Motor neuron (in vitro differentiated cells): ENCODE results near the gene MPIG6B. TPM values are rescaled to one million over a fixed set of nuclear protein-coding genes. Genes with fewer than 3 reads are reported as not detected.
A peak's percentile ranks its signal among the peaks of the same experiment; 100 is the strongest.

ENCODE experiments used
- ATAC-seq, 8 experiments: fragments of 200-7000 bp; cut with Tn5 transposase; replicated peaks in 6 of 8; 2 replicates each; pipeline ENCODE4 v1.8.0; 2021; ENCODE audit warnings: mild to moderate bottlenecking in 8 of 8, moderate library complexity in 8 of 8
- H3K27ac ChIP-seq, 2 donors: fragments of 250-450 bp; sonication (Bioruptor Pico); 2 replicates each; pipeline ENCODE4 v1.9.0; 2021; ENCODE audit warnings: antibody characterized with exemption in 2 of 2, mild to moderate bottlenecking in 2 of 2, moderate library complexity in 1 of 2
- H3K4me1 ChIP-seq, 2 donors: fragments of 250-450 bp; sonication (Bioruptor Pico); replicated peaks in 1 of 2; 2 replicates each; pipeline ENCODE4 v1.6.1; 2021; ENCODE audit warnings: antibody characterized with exemption in 2 of 2, mild to moderate bottlenecking in 2 of 2, moderate library complexity in 1 of 2
- H3K4me3 ChIP-seq, 5 donors: fragments of 250-450 bp; sonication (Bioruptor Pico); 2 replicates each; pipeline ENCODE4 v1.9.0; 2021; ENCODE audit warnings: antibody characterized with exemption in 5 of 5, mild to moderate bottlenecking in 5 of 5, moderate library complexity in 4 of 5
- WGBS, 10 experiments: fragments of 450-650 bp; shearing (Covaris generic); methylation state at CpG; one replicate each; pipeline ENCODE4 v1.0.0; 2022; 5-methylcytosine and 5-hydroxymethylcytosine counted together
- in situ Hi-C, 9 experiments: fragments of 400-800 bp; cut with MboI; loops; one replicate each; pipeline ENCODE4 v1.15.0; 2021; ENCODE audit warnings: low sequenced_read_pairs in 9 of 9, low pct_unique_long_range_greater_than_20kb in 2 of 9; ENCODE audit not compliant: unreplicated experiment in 9 of 9
- total RNA-seq, 8 experiments: library from RNA; unstranded; fragments of 300-600 nt; gene quantifications; 2 replicates each; pipeline versions ENCODE4 v1.2.3 to v1.2.4, GENCODE V29; 2022

MPIG6B gene
- total RNA-seq, 8 experiments from 2014 or later: 0.18 to 1.8 (median 0.58) TPM

DNA sequence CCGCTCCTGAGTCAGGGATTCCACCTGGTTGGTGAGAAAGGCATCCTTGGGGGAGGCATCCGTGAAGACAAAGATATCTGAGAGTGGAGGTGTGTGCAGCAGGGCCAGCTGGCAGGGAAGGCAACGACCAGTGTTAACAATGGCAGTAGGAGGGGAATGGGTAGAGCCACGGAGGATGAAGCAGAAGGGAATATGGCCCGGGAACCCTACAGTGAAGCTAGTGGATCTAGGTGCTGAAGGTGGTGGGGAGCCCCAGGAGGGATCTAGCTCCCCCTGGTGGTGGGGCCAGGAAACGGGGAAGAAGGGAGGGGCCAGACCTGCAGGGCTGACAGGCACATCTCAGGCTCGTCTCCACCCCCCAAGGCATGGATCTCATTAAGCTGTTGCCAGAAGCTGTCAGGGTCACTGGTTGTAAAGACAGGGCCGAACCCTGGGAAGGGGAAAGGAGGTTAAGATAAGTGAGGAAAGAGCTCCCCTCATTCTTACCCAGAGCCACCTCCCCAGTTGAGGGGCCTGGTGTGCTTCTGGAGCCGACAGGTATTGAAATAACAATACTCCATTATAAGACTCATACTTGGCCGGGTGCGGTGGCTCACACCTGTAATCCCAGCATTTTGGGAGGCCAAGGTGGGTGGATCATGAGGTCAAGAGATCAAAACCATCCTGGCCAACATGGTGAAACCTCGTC lies 46.7 kb downstream of the MPIG6B start:
- H3K4me1 ChIP-seq: peaks cover 4 to 10% of the 10 kb centered on the region in 2 donors
- no peak overlapping the region for H3K27ac ChIP-seq
- ATAC-seq: peak in 3 of 8 experiments; percentile 48 to 64 (median 61)
- in situ Hi-C loops: no loop called here
- 57 to 100% (median 80%) methylated on average over 1 to 6 of the region's 12 CpGs; no CpG with 5 or more reads in 1 of the 10 experiments for WGBS, 10 experiments
- H3K4me3 ChIP-seq: no peak overlapping the region

- no peak overlapping the region for H3K27ac ChIP-seq
- ATAC-seq: no peak
- in situ Hi-C loops: no loop called here
- peaks cover 4 to 9% of the 10 kb centered on the region in 2 donors for H3K4me1 ChIP-seq
- no peak overlapping the region for H3K4me3 ChIP-seq
- 57 to 100% (median 83%) methylated on average over 1 to 2 of the region's 2 CpGs; no CpG with 5 or more reads in 2 of the 10 experiments for WGBS, 10 experiments
Measured at GRCh38 chr6:31770860-31771259, 47.7 kb downstream of the MPIG6B start.

- in situ Hi-C loops: no loop called here
- Histone ChIP-seq H3K4me1 (peaks cover 5 to 7% of the 10 kb centered on the region in 2 donors), H3K4me3 (no peak overlapping the region), H3K27ac (no peak overlapping the region)
- no peak for ATAC-seq
- 33 to 90% (median 65%) methylated on average over 1 to 4 of the region's 4 CpGs; no CpG with 5 or more reads in 4 of the 10 experiments for WGBS, 10 experiments
Measured at GRCh38 chr6:31771992-31772358, 48.8 kb downstream of the MPIG6B start.

- peak in 3 of 8 experiments; percentile 5 to 23 (median 12) for ATAC-seq
- Histone ChIP-seq H3K4me3 (no peak overlapping the region), H3K4me1 (peaks cover 13 to 17% of the 10 kb centered on the region in 2 donors), H3K27ac (no peak overlapping the region)
- in situ Hi-C loops: no loop called here
- 20 to 33% (median 20%) methylated on average over 1 to 3 of the region's 4 CpGs; no CpG with 5 or more reads in 7 of the 10 experiments for WGBS, 10 experiments
Measured at GRCh38 chr6:31775184-31775583, 52.0 kb downstream of the MPIG6B start.

DNA sequence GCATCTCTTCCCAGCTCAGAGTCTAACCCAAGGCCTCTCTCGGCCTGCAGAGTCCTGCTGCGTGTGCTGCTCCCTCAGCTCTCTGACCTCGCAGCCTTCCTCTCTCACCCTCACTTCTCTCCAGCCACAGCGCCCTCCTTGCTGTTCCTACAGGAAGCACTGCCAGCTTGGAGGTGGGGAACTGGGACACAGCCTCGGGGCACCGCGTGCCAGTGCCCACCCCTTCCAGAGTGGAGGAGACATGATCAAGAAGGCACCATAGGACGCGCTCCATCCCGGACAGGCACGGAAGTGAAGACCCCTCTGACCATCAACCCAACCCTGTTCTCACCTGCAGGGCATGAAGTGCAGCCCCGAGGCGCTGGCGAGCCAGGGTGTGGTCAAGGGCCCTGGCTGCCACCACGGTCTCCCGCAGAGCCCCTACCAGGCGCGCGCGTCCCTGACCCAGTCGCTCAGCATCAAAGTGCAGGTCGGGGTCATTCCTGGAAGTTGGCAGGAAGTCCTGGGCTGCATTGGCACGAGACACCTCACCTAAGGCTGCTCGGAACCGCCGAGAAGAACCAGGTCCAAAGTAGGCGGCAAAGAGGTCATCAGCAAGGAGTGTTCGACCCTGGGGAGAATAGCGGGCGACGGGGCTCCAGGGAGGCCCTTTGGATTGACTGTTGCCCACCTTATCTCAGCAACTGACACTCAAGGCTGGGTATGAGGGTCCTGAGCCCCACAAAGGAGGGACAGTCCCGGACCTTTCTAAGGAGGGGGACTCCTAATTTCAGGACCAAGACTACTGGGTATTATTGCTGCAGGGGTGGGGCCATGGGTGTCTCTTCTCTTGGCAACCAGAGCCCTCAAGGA lies 52.7 kb downstream of the MPIG6B start:
- 20 to 100% (median 90%) methylated on average over 1 to 9 of the region's 32 CpGs; no CpG with 5 or more reads in 5 of the 10 experiments for WGBS, 10 experiments
- peak in 1 of 8 experiments; percentile 2 for ATAC-seq
- in situ Hi-C loops: no loop called here
- Histone ChIP-seq H3K4me3 (no peak overlapping the region), H3K27ac (peak overlapping the region in 1 of 2 donors; percentile 25), H3K4me1 (peaks cover 13 to 17% of the 10 kb centered on the region in 2 donors)

Other genes with a start within 250 kb of the MPIG6B start
- 1 to 10 TPM in 5 of 8 experiments, under 1 TPM in 2, not detected in 1; 0.49 to 4.2 (median 1.9) TPM for gene MICB, start 225.2 kb upstream of the MPIG6B start, total RNA-seq
- gene MCCD1, start 194.4 kb upstream of the MPIG6B start, total RNA-seq: 1 to 10 TPM in 2 of 8 experiments, under 1 TPM in 5, not detected in 1; 0.38 to 1.9 (median 0.75) TPM
- 100 to 1,000 TPM; 238 to 564 (median 386) TPM for gene DDX39B, start 181.4 kb upstream of the MPIG6B start, total RNA-seq
- gene ATP6V1G2, start 176.8 kb upstream of the MPIG6B start, total RNA-seq: 100 to 1,000 TPM in 2 of 8 experiments, 10 to 100 TPM in 3, 1 to 10 TPM in 2, under 1 TPM in 1; 0.25 to 110 (median 48.1) TPM
- gene NFKBIL1, start 175.8 kb upstream of the MPIG6B start, total RNA-seq: 10 to 100 TPM; 24.2 to 44.5 (median 31.6) TPM
- gene LTA, start 151.1 kb upstream of the MPIG6B start, total RNA-seq: under 1 TPM in 6 of 8 experiments, not detected in 2; 0.11 to 0.76 (median 0.41) TPM
- 1 to 10 TPM in 1 of 8 experiments, under 1 TPM in 3, not detected in 4; 0.17 to 3.9 (median 0.68) TPM for gene TNF, start 147.8 kb upstream of the MPIG6B start, total RNA-seq
- 1 to 10 TPM in 2 of 8 experiments, under 1 TPM in 5, not detected in 1; 0.18 to 1.9 (median 0.81) TPM for gene LTB, start 140.9 kb upstream of the MPIG6B start, total RNA-seq
- 1 to 10 TPM in 2 of 8 experiments, under 1 TPM in 5, not detected in 1; 0.21 to 2.6 (median 0.63) TPM for gene LST1, start 137.1 kb upstream of the MPIG6B start, total RNA-seq
- gene NCR3, start 130.4 kb upstream of the MPIG6B start, total RNA-seq: under 1 TPM in 3 of 8 experiments, not detected in 5; 0.29 to 0.71 (median 0.31) TPM
- gene AIF1, start 108.1 kb upstream of the MPIG6B start, total RNA-seq: 1 to 10 TPM in 5 of 8 experiments, not detected in 3; 1.1 to 3.1 (median 2.0) TPM
- 100 to 1,000 TPM in 4 of 8 experiments, 10 to 100 TPM in 4; 53.2 to 259 (median 92.0) TPM for gene PRRC2A, start 102.7 kb upstream of the MPIG6B start, total RNA-seq
- 100 to 1,000 TPM; 159 to 322 (median 247) TPM for gene BAG6, start 70.7 kb upstream of the MPIG6B start, total RNA-seq
- gene APOM, start 67.5 kb upstream of the MPIG6B start, total RNA-seq: 1 to 10 TPM; 2.3 to 6.8 (median 5.3) TPM
- gene C6orf47, start 62.6 kb upstream of the MPIG6B start, total RNA-seq: 10 to 100 TPM; 10.8 to 24.6 (median 15.5) TPM
- gene GPANK1, start 58.4 kb upstream of the MPIG6B start, total RNA-seq: 10 to 100 TPM; 15.2 to 27.2 (median 22.0) TPM
- 100 to 1,000 TPM; 112 to 225 (median 167) TPM for gene CSNK2B, start 57.3 kb upstream of the MPIG6B start, total RNA-seq
- gene LY6G5B, start 53.4 kb upstream of the MPIG6B start, total RNA-seq: 10 to 100 TPM in 2 of 8 experiments, 1 to 10 TPM in 6; 3.0 to 20.9 (median 6.3) TPM
- 1 to 10 TPM; 1.3 to 7.1 (median 2.8) TPM for gene LY6G5C, start 42.3 kb upstream of the MPIG6B start, total RNA-seq
- gene ABHD16A, start 20.0 kb upstream of the MPIG6B start, total RNA-seq: 10 to 100 TPM; 43.8 to 69.0 (median 52.5) TPM
- gene LY6G6F, start 16.5 kb upstream of the MPIG6B start, total RNA-seq: not detected
- not detected for gene LY6G6D, start 8.0 kb upstream of the MPIG6B start, total RNA-seq
- 1 to 10 TPM in 1 of 8 experiments, under 1 TPM in 4, not detected in 3; 0.16 to 1.6 (median 0.41) TPM for gene LY6G6C, start 1.6 kb upstream of the MPIG6B start, total RNA-seq
- gene DDAH2, start 5.9 kb downstream of the MPIG6B start, total RNA-seq: 100 to 1,000 TPM in 5 of 8 experiments, 10 to 100 TPM in 3; 15.5 to 168 (median 120) TPM
- 100 to 1,000 TPM in 5 of 8 experiments, 10 to 100 TPM in 3; 73.5 to 627 (median 176) TPM for gene CLIC1, start 13.2 kb downstream of the MPIG6B start, total RNA-seq
- gene MSH5, start 16.6 kb downstream of the MPIG6B start, total RNA-seq: 10 to 100 TPM in 5 of 8 experiments, 1 to 10 TPM in 3; 3.8 to 65.3 (median 11.3) TPM
- 1 to 10 TPM in 7 of 8 experiments, under 1 TPM in 1; 0.87 to 8.0 (median 2.7) TPM for gene SAPCD1, start 39.3 kb downstream of the MPIG6B start, total RNA-seq
- gene VWA7, start 54.0 kb downstream of the MPIG6B start, total RNA-seq: 1 to 10 TPM in 6 of 8 experiments, under 1 TPM in 2; 0.63 to 2.9 (median 1.4) TPM
- gene VARS1, start 72.4 kb downstream of the MPIG6B start, total RNA-seq: 100 to 1,000 TPM in 2 of 8 experiments, 10 to 100 TPM in 6; 26.4 to 135 (median 52.7) TPM
- gene LSM2, start 83.6 kb downstream of the MPIG6B start, total RNA-seq: 10 to 100 TPM; 34.8 to 79.8 (median 47.1) TPM
- gene HSPA1L, start 91.9 kb downstream of the MPIG6B start, total RNA-seq: 1 to 10 TPM; 1.0 to 4.3 (median 3.1) TPM
- gene HSPA1A, start 92.2 kb downstream of the MPIG6B start, total RNA-seq: 100 to 1,000 TPM in 2 of 8 experiments, 10 to 100 TPM in 6; 29.3 to 514 (median 92.4) TPM
- 100 to 1,000 TPM in 6 of 8 experiments, 10 to 100 TPM in 2; 68.6 to 489 (median 130) TPM for gene HSPA1B, start 104.4 kb downstream of the MPIG6B start, total RNA-seq
- 100 to 1,000 TPM in 1 of 8 experiments, 10 to 100 TPM in 7; 22.8 to 106 (median 36.2) TPM for gene NEU1, start 139.4 kb downstream of the MPIG6B start, total RNA-seq
- gene SLC44A4, start 155.6 kb downstream of the MPIG6B start, total RNA-seq: 1 to 10 TPM in 2 of 8 experiments, under 1 TPM in 5, not detected in 1; 0.07 to 1.0 (median 0.41) TPM
- gene EHMT2, start 174.3 kb downstream of the MPIG6B start, total RNA-seq: 100 to 1,000 TPM in 1 of 8 experiments, 10 to 100 TPM in 7; 19.9 to 112 (median 60.3) TPM
- gene ZBTB12, start 178.7 kb downstream of the MPIG6B start, total RNA-seq: 10 to 100 TPM in 6 of 8 experiments, 1 to 10 TPM in 2; 1.9 to 34.9 (median 15.9) TPM
- 10 to 100 TPM in 1 of 8 experiments, 1 to 10 TPM in 6, under 1 TPM in 1; 0.67 to 55.1 (median 1.8) TPM for gene C2, start 204.3 kb downstream of the MPIG6B start, total RNA-seq
- 100 to 1,000 TPM in 1 of 8 experiments, 10 to 100 TPM in 3, 1 to 10 TPM in 4; 2.3 to 300 (median 12.7) TPM for gene CFB, start 222.7 kb downstream of the MPIG6B start, total RNA-seq
- gene NELFE, start 235.6 kb downstream of the MPIG6B start, total RNA-seq: 10 to 100 TPM; 50.3 to 91.1 (median 72.3) TPM
- gene SKIC2, start 235.8 kb downstream of the MPIG6B start, total RNA-seq: 10 to 100 TPM; 30.6 to 68.4 (median 52.9) TPM
- 10 to 100 TPM; 15.3 to 26.9 (median 22.9) TPM for gene DXO, start 248.8 kb downstream of the MPIG6B start, total RNA-seq